Effector memory CD4-positive, alpha-beta T cell (primary cell): ENCODE data around the gene TOR3A.

Experiments used
- DNase-seq, 3 donors: peaks; one replicate each; pipeline ENCODE4 v3.0.0-alpha.2; 2020
- H3K27ac ChIP-seq: 2 replicates; pipeline ENCODE4 v1.7.0; 2013; ENCODE audit warnings: mild to moderate bottlenecking, low read length, moderate library complexity; ENCODE audit not compliant: insufficient read depth, poor library complexity, severe bottlenecking
- H3K27me3 ChIP-seq: replicated peaks from 2 replicates; pipeline ENCODE4 v1.7.0; 2013; ENCODE audit warnings: mild to moderate bottlenecking, low read length; ENCODE audit not compliant: insufficient read depth, control insufficient read depth, poor library complexity, severe bottlenecking
- H3K36me3 ChIP-seq: 2 replicates; pipeline ENCODE4 v1.7.0; 2013; ENCODE audit warnings: mild to moderate bottlenecking, low read length, moderate library complexity; ENCODE audit not compliant: control insufficient read depth, insufficient read depth
- H3K4me1 ChIP-seq: 2 replicates; pipeline ENCODE4 v1.7.0; 2013; ENCODE audit warnings: low read length, mild to moderate bottlenecking; ENCODE audit not compliant: control insufficient read depth, insufficient read depth, poor library complexity, severe bottlenecking
- H3K4me3 ChIP-seq: 2 replicates; pipeline ENCODE4 v1.7.0; 2013; ENCODE audit warnings: low read length, low read depth, mild to moderate bottlenecking; ENCODE audit not compliant: insufficient read depth, poor library complexity, severe bottlenecking
- H3K9me3 ChIP-seq: 2 replicates; pipeline ENCODE4 v1.7.0; 2013; ENCODE audit warnings: mild to moderate bottlenecking, low read length, moderate library complexity; ENCODE audit not compliant: control insufficient read depth

TOR3A gene

DNA sequence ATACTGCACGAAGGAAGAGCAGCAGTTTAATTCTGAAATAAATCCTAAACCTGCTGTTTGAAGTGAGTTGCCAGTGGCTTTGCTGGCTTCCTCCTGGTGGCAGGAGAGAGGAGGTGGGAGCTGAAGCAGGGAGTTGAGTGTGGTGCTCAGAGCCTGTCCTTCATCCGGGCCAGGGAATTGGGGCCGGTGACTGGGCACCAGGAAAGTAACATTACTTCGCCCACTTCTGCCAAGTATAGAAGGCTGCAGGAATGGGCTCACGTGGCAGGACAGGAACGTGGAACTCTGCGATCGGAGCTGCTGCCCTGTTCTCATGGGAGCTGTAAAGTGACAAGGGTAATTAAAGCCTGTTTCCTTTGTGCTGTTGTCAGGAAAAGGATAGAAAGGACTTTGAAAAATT lies 8.7 kb downstream of the TOR3A start:
- no peaks in the 10 kb centered on the region for H3K4me1 ChIP-seq
- H3K36me3 ChIP-seq: peaks cover 46% of the 10 kb centered on the region
- no peaks in the 10 kb centered on the region for H3K9me3 ChIP-seq
- no peak overlapping the region for H3K27ac ChIP-seq
- H3K27me3 ChIP-seq: no peaks in the 10 kb centered on the region
- no peak for DNase-seq
- no peak overlapping the region for H3K4me3 ChIP-seq

DNA sequence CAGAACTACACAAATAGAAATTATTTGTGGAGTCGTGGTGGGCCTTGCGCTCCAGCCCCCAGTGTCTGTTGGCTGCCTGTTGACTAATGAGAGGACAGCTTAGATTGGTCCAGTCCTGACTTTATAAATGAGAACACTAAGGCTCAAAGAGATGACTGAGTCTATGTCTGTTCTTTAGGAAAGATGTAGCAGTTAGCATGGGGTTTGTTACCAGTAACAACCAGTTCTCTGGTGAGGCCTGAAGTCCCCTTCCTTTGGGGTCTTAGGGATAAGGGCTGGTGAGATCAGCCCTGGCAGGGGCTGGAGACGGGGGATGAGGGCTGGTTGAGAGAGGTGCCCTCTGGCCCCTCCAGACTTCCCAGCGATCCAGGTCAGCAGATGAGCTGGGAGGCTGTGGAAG lies 9.1 kb downstream of the TOR3A start:
- Histone ChIP-seq H3K9me3 (no peaks in the 10 kb centered on the region), H3K27ac (no peak overlapping the region), H3K36me3 (peaks cover 50% of the 10 kb centered on the region), H3K4me1 (no peaks in the 10 kb centered on the region), H3K4me3 (no peak overlapping the region), H3K27me3 (no peaks in the 10 kb centered on the region)
- no peak for DNase-seq

DNA sequence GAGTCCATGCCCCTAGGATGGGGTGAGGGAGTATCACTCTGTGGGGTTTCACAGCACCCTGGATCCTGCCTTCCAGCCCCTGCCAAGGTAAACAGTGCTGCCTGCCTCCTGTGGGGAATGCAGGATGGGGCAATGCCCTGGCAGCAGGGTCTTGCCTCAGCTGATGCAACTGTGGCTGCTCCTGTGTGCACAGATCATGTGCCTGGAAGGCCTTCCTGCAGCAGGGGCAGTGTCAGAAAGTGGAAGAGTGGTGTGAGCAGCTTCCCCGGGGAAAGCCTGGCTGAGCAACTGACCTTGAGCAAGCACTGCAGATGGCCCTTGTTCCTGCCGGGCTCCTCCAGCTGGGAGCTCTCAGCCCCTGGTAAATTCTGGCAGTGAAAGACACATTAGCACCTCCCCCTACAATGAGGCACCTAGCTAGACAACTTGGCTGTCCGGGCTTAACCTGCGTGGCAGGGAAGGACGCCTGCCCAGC lies 9.9 kb downstream of the TOR3A start:
- Histone ChIP-seq H3K36me3 (peaks cover 57% of the 10 kb centered on the region), H3K27ac (no peak overlapping the region), H3K4me1 (no peaks in the 10 kb centered on the region), H3K27me3 (no peaks in the 10 kb centered on the region), H3K4me3 (no peak overlapping the region), H3K9me3 (no peaks in the 10 kb centered on the region)
- DNase-seq: no peak

DNA sequence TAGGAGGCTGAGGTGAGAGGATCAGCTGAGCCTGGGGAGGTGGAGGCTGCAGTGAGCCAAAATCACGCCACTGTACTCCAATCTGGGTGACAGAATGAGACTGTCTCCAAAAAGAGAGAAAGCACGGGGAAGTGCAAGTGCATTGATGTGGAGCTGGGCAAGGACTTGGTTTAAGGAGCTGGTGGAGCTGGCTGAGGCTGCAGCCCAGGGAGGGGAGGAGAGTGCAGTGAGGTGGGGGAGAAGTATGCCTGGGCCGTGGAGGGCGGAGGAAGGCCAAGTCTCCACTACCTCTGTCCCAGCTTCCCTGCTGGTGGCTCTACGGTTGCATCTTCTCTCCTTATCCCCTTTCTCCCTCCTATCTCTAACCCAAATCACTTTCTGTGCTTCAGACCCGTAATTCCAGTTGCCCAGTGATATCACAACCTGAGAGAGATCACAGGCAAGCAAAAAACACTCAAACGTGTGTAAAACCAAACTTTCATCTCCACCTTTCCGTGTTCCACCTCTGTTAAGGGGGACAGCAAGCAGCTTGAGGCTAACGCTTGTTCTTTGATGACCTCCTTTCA lies 11.1 kb downstream of the TOR3A start:
- no peak overlapping the region for H3K27ac ChIP-seq
- H3K4me3 ChIP-seq: no peak overlapping the region
- DNase-seq: no peak
- no peaks in the 10 kb centered on the region for H3K4me1 ChIP-seq
- no peaks in the 10 kb centered on the region for H3K27me3 ChIP-seq
- peaks cover 57% of the 10 kb centered on the region for H3K36me3 ChIP-seq
- H3K9me3 ChIP-seq: no peaks in the 10 kb centered on the region

DNA sequence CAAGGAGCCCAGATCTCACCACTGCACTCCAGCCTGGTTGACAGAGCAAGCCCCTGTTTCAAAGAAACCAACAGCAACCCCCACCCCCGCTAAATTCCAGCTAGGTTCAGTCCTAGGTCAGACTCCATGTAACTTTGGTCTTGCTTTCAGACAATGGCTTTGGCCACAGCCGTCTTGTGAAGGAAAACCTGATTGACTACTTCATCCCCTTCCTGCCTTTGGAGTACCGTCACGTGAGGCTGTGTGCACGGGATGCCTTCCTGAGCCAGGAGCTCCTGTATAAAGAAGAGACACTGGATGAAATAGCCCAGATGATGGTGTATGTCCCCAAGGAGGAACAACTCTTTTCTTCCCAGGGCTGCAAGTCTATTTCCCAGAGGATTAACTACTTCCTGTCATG lies 12.9 kb downstream of the TOR3A start:
- Histone ChIP-seq H3K27me3 (no peaks in the 10 kb centered on the region), H3K4me3 (no peak overlapping the region), H3K27ac (no peak overlapping the region), H3K9me3 (no peaks in the 10 kb centered on the region), H3K4me1 (no peaks in the 10 kb centered on the region), H3K36me3 (peaks cover 52% of the 10 kb centered on the region)
- no peak for DNase-seq

DNA sequence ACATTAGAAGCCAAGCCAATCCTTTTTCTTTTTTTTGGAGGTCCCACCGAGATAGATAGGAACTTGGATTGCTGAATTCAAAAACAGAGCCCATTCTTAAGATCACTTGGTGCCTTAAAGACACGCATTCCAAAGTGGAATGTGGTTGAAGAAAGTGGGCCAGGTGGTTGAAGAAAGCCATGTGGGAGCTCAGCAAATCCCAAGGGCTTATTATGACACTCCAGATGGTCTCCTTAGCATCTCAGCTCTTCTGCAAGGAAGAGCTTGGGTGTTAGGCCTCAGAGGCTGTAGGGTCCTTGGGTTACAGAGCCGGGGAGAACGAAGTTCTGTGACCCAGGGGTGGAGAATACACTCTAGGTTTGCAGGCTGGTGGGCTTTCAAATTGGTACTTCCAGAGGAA lies 13.5 kb downstream of the TOR3A start:
- Histone ChIP-seq H3K9me3 (no peaks in the 10 kb centered on the region), H3K27me3 (no peaks in the 10 kb centered on the region), H3K27ac (no peak overlapping the region), H3K4me3 (no peak overlapping the region), H3K36me3 (peaks cover 51% of the 10 kb centered on the region), H3K4me1 (no peaks in the 10 kb centered on the region)
- no peak for DNase-seq

GRCh38 chr1:179095924-179096323 lies 14.1 kb downstream of the TOR3A start:
- DNase-seq: no peak
- Histone ChIP-seq H3K27me3 (no peaks in the 10 kb centered on the region), H3K9me3 (no peaks in the 10 kb centered on the region), H3K27ac (no peak overlapping the region), H3K36me3 (peaks cover 51% of the 10 kb centered on the region), H3K4me1 (no peaks in the 10 kb centered on the region), H3K4me3 (no peak overlapping the region)

DNA sequence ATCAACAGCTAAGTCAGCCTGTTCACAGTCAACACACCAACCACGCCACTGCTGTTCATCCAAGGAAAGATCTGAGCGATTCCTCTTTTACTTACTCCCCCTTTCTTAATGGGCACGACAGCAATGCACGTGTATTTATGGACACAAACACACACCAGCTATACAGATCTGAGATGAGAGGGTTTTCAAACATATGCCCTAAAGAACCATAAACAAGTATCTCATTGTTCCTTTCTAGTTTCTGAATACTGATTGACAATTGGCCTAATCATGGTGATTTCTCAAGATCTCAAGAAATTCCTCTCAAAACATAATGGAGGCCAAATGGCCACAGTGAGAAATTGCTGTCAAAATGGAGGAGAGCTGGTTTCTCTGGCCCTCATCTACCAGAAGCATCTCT lies 18.0 kb downstream of the TOR3A start:
- Histone ChIP-seq H3K4me3 (no peak overlapping the region), H3K27ac (no peak overlapping the region), H3K27me3 (no peaks in the 10 kb centered on the region), H3K36me3 (peaks cover 25% of the 10 kb centered on the region), H3K9me3 (no peaks in the 10 kb centered on the region), H3K4me1 (no peaks in the 10 kb centered on the region)
- no peak for DNase-seq

DNA sequence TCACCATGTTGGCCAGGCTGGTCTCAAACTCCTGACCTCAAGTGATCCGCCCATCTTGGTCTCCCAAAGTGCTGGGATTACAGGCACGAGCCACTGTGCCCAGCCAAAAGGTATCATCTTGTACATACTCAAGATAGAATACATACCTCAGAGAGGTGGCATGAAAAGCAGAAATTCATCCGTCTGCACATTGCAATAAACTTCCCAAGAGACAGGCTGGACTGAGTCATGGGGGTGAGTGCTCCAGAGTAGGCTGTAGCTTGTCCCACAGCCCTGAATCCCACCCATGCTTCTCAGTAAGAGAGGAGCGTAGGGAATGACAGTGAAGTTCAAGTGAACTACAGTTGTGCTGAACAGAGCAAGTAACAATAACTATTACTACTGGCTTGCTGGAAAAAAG lies 19.7 kb downstream of the TOR3A start:
- DNase-seq: no peak
- Histone ChIP-seq H3K36me3 (peaks cover 9% of the 10 kb centered on the region), H3K27ac (no peak overlapping the region), H3K27me3 (no peaks in the 10 kb centered on the region), H3K4me1 (no peaks in the 10 kb centered on the region), H3K9me3 (no peaks in the 10 kb centered on the region), H3K4me3 (no peak overlapping the region)

DNA sequence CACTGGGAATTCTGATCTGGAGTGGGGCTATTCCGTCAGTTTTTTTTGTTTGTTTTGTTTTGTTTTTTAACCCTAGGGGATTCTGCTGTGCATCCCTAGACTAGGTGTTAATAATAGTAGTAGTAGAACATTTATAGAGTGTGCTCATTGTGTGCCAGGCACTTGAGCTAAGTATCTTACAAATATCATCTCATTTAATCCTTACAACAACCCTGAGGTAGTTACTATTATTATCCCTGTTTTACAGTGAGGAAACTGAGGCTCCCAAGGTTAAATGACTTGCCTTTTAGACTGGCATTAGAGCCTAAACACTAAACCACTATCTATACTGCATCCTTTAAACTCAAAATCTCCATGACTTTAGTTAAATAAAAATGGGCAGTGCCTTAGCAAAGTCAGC lies 22.1 kb downstream of the TOR3A start:
- Histone ChIP-seq H3K27me3 (no peaks in the 10 kb centered on the region), H3K27ac (no peak overlapping the region), H3K4me3 (no peak overlapping the region), H3K36me3 (peaks cover 12% of the 10 kb centered on the region), H3K4me1 (no peaks in the 10 kb centered on the region), H3K9me3 (no peaks in the 10 kb centered on the region)
- DNase-seq: no peak
